K562 (cell line): ENCODE measurements around the gene PCNX3. TPM values are rescaled to one million over a fixed set of nuclear protein-coding genes. Genes with fewer than 3 reads are reported as not detected.

Source experiments
- CREM ChIP-seq: IDR thresholded peaks from 2 replicates; pipeline ENCODE4 v1.6.1; 2014; ENCODE audit warnings: antibody characterized with exemption, low read depth
- CTBP1 ChIP-seq: fragments of 450-650 bp; IDR thresholded peaks from 2 replicates; pipeline ENCODE4 v1.6.1; 2016; ENCODE audit warnings: borderline replicate concordance
- HIVEP1 ChIP-seq: fragments of 250-450 bp; sonication (Bioruptor Pico); IDR thresholded peaks from 2 replicates; pipeline ENCODE4 v1.4.0; 2020; ENCODE audit warnings: mild to moderate bottlenecking
- HNRNPLL ChIP-seq: fragments of 200-400 bp; formaldehyde crosslinking; IDR thresholded peaks from 2 replicates; pipeline ENCODE4 v1.6.1; 2017; ENCODE audit warnings: low read length, low read depth, mild to moderate bottlenecking; ENCODE audit not compliant: poor library complexity, severe bottlenecking
- ILF3 ChIP-seq: fragments of 450-650 bp; IDR thresholded peaks from 2 replicates; pipeline ENCODE4 v1.6.1; 2018; ENCODE audit warnings: antibody characterized with exemption, mild to moderate bottlenecking, moderate library complexity, borderline replicate concordance
- MAZ ChIP-seq, 2 experiments: fragments of 450-650 bp in 1 of 2; sonication (generic) in 1 of 2; formaldehyde crosslinking; IDR thresholded peaks in 1 of 2; conservative IDR thresholded peaks in 1 of 2; 2 replicates each; pipeline versions ENCODE4 v1.4.0 to v1.5.0; 2020; ENCODE audit warnings: mild to moderate bottlenecking in 1 of 2, missing genetic modification reagents in 1 of 2
- MBD2 ChIP-seq: sonication (generic); IDR thresholded peaks from 2 replicates; pipeline ENCODE4 v1.6.1; 2016; ENCODE audit warnings: low read depth, borderline replicate concordance
- NBN ChIP-seq: fragments of 450-650 bp; IDR thresholded peaks from 2 replicates; pipeline ENCODE4 v1.6.1; 2016; ENCODE audit warnings: low read depth, mild to moderate bottlenecking
- PBX2 ChIP-seq, 2 experiments: IDR thresholded peaks in 1 of 2; conservative IDR thresholded peaks in 1 of 2; 2 replicates each; pipeline ENCODE4 v1.6.1; 2016; ENCODE audit warnings: low read depth in 2 of 2, mild to moderate bottlenecking in 1 of 2, missing compliant biosample characterization in 1 of 2, missing genetic modification characterization in 1 of 2, moderate library complexity in 1 of 2
- POLR2A ChIP-seq: fragments of 450-650 bp; conservative IDR thresholded peaks from 2 replicates; pipeline ENCODE4 v1.6.1; 2016
- SLC30A9 ChIP-seq: fragments of 250-450 bp; sonication (Bioruptor Pico); IDR thresholded peaks from 2 replicates; pipeline ENCODE4 v1.8.0; 2022; ENCODE audit warnings: mild to moderate bottlenecking, moderate library complexity
- TBP ChIP-seq: optimal IDR thresholded peaks from 2 replicates; pipeline ENCODE3; 2011; ENCODE audit warnings: low read depth, low read length, improper control_type of control experiment
- ZBTB12 ChIP-seq: fragments of 250-450 bp; sonication (Bioruptor Pico); IDR thresholded peaks from 2 replicates; pipeline ENCODE4 v1.4.0; 2020
- ZNF282 ChIP-seq: sonication (generic); formaldehyde crosslinking; IDR thresholded peaks from 2 replicates; pipeline ENCODE4 v1.8.1; 2023; ENCODE audit warnings: missing genetic modification reagents
- polyA plus RNA-seq, 8 experiments: library from polyadenylated mRNA; depleted of rRNA in 4 of 8; stranded (reverse) in 5 of 8; unstranded in 3 of 8; fragments of >200 nt; fragmentation: Nextera tagmentation in 2 of 8; fragmentation: Illumina TruSeq in 1 of 8; extraction: Ambion mirVana in 2 of 8; extraction: Trizol in 1 of 8; gene quantifications; 2 replicates each; pipeline versions ENCODE4 v1.2.1 to v1.2.3, GENCODE V29; 2011 to 2014; ENCODE audit warnings: inconsistent platforms in 1 of 8, missing spikeins in 1 of 8
- total RNA-seq, 7 experiments: library from RNA; depleted of rRNA in 6 of 7; stranded (reverse); fragments of >200 nt in 6 of 7; fragmentation: Illumina TruSeq in 2 of 7; extraction: Trizol in 2 of 7; gene quantifications; 2 replicates each; pipeline versions ENCODE4 v1.2.1 to v1.2.3, GENCODE V29; 2011 to 2021; ENCODE audit warnings: low replicate concordance in 1 of 7
- TF ChIP-seq, protein P1 (sequence below), 2 experiments: fragments of 200-800 bp in 1 of 2; sonication (Bioruptor generic) in 1 of 2; sonication (generic) in 1 of 2; formaldehyde crosslinking in 1 of 2; IDR thresholded peaks in 1 of 2; conservative IDR thresholded peaks in 1 of 2; 2 replicates each; pipeline versions ENCODE4 v1.5.0 to v1.6.1; 2016 to 2020; ENCODE audit warnings: missing compliant biosample characterization in 1 of 2, missing genetic modification characterization in 1 of 2, missing genetic modification reagents in 1 of 2
- TF ChIP-seq, protein P2 (sequence below): fragments of 250-450 bp; sonication (Bioruptor Pico); IDR thresholded peaks from 2 replicates; pipeline ENCODE4 v1.4.0; 2020; ENCODE audit warnings: mild to moderate bottlenecking

The PCNX3 gene
- total and polyA plus RNA-seq, 9 of the 15 experiments (the other 6 are each of a cell fraction or from before 2014, with no cell fraction given) = 0.11 to 47.8 (median 12.8) TPM

DNA sequence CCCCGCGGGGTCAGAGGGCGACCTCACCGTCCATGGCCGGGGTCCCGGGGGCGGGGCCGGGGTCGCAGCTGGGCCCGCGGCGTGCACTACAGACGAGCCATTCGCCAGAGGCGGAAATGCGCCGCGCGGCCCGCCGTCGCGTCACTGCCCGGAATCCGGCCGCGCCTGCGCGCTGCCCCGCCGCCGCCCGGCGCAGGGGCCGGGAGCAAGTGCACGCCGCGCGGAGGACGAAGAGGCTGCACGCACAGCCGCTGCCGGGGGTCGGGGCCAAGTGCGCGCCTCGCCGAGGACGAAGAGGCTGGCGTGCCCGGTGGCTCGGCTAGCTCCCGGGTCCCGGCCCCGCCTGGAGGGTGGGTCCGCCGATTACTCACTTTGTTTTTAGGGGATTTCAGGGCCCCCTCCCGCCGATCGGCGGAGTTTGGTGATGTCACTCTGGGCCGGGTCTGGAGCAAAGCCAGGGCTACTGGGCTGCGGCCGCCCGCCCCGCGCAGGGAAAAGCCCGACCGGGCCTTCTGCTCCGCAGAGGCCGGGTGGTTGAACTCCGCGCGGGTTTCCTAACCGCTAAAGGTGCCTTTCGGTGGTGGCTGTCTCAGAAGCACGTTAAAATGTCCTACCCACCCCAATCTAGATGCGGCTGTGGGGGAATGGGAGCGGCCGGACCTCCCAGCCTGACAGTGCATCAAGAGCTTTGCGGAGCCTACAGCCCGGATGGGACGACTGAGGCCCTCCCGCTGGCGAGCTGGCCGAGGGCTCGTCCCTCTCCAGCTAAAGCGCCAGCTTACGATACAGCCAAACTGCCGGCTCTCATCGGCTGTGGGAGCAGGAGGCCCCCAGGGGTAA lies 47.4 kb downstream of the PCNX3 start, which contains the start of gene RELA (continued):
- TF ChIP-seq, protein P1, sequence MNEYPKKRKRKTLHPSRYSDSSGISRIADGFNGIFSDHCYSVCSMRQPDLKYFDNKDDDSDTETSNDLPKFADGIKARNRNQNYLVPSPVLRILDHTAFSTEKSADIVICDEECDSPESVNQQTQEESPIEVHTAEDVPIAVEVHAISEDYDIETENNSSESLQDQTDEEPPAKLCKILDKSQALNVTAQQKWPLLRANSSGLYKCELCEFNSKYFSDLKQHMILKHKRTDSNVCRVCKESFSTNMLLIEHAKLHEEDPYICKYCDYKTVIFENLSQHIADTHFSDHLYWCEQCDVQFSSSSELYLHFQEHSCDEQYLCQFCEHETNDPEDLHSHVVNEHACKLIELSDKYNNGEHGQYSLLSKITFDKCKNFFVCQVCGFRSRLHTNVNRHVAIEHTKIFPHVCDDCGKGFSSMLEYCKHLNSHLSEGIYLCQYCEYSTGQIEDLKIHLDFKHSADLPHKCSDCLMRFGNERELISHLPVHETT (CRISPR knock-in tag; conservative IDR thresholded peaks at IDR 0.05 in 1 of 2, IDR thresholded peaks at IDR 0.05 in 1 of 2) = peak in 1 of 2 experiments; percentile 94; a peak in 2 of 4 replicates
- TF ChIP-seq HNRNPLL (peak; percentile 67), ILF3 (no peak), PBX2 (CRISPR knock-in tag; IDR thresholded peaks at IDR 0.05; ENCODE audit: low read depth) (no peak), PBX2 (tag; conservative IDR thresholded peaks at IDR 0.05; ENCODE audit: low read depth) (no peak), CTBP1 (peak; percentile 67; the same call in 1 of the 2 replicates), ZBTB12 (CRISPR knock-in tag) (peak; percentile 41; the same call in 1 of the 2 replicates), MBD2 (peak; percentile 16; the same call in 1 of the 2 replicates), TBP (peak; percentile 32), MAZ (CRISPR knock-in tag; conservative IDR thresholded peaks at IDR 0.05 in 1 of 2, IDR thresholded peaks at IDR 0.05 in 1 of 2) (peak; percentile 86 to 95), SLC30A9 (no peak), HIVEP1 (no peak), POLR2A (peak; percentile 81), NBN (0 out of 2 replicates have a peak, but pooled peaks have one; percentile 26), CREM (peak; percentile 80), ZNF282 (CRISPR knock-in tag) (peak; percentile 58; the same call in 1 of the 2 replicates)
- TF ChIP-seq, protein P2, sequence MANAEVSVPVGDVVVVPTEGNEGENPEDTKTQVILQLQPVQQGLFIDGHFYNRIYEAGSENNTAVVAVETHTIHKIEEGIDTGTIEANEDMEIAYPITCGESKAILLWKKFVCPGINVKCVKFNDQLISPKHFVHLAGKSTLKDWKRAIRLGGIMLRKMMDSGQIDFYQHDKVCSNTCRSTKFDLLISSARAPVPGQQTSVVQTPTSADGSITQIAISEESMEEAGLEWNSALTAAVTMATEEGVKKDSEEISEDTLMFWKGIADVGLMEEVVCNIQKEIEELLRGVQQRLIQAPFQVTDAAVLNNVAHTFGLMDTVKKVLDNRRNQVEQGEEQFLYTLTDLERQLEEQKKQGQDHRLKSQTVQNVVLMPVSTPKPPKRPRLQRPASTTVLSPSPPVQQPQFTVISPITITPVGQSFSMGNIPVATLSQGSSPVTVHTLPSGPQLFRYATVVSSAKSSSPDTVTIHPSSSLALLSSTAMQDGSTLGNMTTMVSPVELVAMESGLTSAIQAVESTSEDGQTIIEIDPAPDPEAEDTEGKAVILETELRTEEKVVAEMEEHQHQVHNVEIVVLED (CRISPR knock-in tag) = peak; percentile 57; the same call in 1 of the 2 replicates
